Ammon's horn (tissue), 1 donor: ENCODE results near the gene CHMP4B.
A peak's percentile ranks its signal among the peaks of the same experiment; 100 is the strongest.

Experiments used
- DNase-seq: peaks from one replicate; pipeline ENCODE4 v3.0.0-alpha.2; 2016; ENCODE audit warnings: low spot score

Gene CHMP4B

DNA sequence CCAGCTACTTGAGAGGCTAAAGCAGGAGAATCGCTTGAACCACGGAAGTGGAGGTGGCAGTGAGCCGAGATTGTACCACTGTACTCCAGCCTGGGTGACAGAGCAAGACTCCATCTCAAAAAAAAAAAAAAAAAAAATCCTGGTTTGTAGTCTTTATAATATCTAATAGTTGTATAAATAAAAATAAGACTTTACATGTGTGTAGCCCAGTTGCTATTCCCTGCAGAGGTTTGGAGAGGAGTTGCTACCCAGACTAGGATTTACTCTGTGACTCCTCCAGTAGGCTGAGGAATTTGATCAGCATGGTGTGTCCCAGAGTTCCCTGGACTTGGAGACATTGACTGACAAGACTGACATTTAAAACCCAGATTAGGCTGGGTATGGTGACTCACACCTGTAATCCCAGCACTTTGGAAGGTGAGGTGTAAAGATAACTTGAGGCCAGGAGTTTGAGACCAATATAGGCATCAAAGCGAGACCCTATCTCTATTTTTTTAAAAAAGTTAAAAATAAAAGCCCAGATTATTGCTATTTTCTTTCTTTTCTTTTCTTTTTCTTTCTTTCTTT, 10.2 kb downstream of the CHMP4B start:
- DNase-seq = no peak

DNA sequence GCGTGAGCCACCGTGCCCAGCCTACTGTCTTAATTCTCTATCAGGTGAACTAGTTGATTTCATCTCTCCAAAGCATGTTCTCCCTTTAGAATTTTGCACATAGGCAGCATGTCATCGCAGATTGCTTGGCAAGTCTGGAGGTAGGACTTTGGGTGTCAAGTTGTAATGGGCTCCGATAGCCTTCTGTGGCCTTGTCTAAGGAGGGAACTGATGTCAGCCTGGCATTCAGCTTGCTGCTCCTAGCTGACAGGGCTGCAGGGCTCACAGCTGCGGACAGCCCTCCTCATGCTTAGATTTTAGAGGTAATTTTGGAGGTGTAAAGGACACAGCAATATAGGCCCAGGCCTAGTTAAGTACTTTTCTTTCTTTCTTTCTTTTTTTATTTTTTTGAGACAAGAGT, 11.3 kb downstream of the CHMP4B start:
- no peak for DNase-seq

DNA sequence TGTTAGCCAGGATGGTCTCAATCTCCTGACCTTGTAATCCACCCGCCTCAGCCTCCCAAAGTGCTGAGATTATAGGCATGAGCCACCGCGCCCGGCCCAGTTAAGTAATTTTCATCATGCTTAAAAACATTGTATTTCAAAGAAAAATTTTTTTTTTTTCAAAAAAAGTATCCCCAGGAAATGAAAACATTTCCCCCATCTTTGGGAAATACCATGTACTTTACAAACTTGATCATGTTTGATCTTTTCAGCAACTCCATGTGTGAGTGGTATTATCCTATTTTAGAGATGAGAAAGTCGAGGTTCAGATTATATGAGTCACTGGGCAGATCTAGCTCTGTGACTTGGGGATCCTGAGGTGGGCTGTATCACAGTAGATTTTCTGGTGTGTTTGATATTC, 11.8 kb downstream of the CHMP4B start:
- no peak for DNase-seq

DNA sequence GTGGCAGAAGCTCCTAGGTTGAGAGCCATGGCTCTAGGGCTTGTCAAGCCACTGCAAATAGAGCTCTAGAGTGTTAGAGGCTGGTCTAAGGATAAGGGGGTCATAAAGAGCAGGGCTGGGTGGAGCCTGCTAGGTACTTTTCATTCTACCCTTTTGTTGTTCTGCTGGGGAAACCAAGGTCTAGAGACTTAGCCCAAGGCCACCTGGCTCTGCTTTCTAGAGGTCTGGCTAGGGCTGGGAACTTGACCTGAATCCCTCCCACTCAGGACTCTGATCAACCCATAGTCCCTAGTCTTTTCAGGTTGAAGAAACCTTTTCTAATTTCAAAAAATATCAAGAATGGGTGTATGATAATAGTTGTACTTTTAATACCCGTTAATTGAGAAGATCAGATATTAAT, 13.7 kb downstream of the CHMP4B start:
- DNase-seq = no peak

DNA sequence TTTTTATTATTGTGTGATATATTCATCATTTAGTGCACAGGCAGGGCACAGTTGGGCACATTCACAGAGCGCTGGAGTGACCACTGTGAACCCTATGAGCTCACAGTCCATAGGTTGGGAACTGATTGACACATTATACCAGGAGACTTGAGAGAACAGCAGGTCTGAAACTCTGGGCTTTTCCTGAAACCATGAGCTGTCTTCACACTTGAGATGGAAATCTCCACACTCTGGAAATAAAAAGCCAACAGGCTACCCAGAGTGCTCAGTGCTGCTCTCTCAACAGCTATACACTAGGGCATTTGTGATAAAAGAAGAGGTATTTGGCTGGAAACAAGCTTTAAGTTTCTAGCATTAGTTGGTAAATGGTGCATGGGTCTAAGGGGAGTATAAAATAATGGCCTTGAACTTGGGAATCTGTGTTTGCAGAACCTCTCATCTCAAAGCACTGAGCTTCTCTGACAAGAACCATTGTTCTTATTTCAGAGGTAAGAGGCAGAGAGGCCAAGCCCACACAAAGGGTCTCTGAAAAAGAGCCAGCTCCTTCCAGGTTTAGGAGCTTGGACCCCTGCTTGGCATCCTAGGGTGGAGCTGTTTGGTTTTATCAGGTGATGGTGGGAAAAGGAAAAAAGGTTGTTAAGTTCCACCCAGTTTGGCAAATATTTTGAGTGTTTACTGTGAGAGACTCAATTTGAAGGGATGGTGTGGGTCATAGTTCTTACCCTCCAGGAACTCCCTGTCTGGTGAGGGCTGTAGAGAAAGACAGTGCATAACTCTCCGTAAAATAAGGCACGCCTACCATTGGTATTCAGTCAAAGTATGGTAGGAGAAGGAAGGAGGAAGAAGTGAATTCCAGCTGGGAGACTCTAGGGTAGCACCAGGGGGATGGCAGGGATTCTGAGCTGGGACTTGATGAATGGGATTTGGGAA, 14.5 kb downstream of the CHMP4B start:
- no peak for DNase-seq

DNA sequence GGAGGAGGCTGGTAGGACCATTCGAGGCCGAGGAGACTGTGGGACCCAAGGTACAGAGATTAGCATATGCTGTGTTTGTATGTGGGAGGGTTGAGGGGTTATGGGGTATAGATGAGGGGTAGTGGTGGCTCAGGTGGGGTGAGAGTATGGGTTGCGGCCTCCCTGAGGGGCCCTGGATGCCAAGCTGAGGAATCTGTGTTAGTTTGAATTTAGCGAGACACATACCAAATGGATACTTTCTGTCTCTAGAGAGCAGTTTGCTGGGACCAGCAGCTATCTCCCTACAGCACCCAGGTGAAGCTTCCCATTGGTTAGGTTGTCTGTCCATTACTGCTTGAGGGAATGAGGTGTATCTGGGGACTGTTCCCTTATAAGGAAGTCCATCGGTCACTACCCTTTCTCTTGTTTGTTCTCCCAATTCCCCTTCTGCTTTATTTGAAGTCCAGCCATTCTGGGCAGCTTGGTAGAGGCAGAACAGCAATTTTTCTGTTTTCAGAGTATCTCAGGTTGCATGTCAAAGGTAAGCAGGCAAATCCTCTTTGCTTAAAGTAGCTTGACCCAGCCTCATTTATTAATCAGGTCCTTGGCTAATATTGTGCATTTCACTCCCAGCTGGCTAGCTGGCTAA, 15.2 kb downstream of the CHMP4B start:
- no peak for DNase-seq

DNA sequence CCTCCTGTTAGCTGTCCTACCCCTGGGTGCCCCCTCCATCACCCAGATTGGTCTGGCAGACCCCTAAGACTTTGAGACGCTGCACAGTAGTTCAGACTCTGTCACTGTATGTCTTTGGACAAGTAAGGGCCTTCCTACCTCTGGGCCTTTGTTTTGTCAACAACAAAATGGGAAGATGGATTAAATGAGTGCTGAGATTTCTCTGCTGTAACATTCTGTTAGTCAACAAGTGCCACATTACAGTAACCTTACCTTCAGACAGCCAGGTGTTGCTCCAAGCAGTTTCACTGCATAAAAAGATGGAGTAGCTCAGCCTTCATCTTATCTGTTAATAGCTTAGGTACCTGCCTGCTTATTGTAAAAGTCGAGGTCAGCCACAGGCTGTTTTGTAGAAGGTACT, 16.0 kb downstream of the CHMP4B start:
- no peak for DNase-seq

DNA sequence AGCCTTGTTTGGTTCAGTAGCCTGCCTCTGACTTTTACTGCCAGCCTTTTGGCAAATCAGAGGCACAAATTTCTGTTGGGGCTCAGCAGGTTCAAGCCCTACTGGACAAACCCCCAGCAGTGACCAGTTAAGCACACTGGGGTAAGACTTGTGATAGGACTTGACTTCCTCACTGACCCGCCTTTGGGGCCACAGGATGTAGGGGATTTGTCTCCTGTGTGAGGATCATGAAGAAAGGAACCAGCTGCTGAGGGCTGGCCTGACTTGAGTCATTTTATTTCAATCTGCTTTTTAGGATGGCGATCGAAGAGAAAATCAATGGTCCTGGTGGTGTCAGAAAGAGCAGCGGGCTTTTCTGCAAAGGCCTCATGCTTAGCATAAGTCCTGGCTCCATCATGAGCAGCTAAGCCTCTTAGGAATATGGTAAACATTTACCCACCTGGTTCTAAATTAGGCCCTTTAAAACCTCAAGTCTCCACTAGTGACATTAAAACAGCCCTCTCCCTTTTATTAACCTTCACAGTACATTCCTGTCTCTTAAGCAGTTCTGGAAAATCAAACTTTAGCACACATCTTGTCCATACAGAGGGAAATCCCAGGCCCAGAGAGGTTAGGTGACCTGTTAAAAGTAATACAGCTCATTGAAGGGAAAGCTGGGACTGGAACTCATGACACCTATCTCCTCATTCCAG, 16.6 kb downstream of the CHMP4B start:
- no peak for DNase-seq

DNA sequence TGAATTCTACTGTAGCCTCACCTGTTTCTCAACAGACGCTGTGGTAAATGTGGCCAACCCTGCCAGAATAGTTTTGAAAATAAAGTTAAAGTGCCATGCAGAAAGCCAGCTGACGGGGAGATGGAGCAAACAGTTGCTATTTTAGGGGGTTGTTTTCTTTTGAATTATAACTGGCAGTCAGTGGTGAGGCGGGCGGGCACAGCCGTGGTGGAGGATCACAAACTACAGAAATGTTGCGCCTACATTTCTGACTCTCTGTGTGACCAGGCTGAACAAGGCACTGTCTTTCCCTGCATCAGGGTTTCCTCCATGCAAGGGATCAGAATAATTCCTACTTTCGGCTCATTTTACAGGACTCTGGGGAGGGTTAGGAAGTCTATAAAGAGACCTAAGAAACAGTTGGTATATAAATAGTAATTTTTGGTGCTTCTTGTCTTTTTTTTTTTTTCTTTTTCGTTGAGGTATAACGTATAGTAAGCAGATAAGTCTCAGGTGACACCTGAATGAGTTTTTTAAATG, 17.2 kb downstream of the CHMP4B start:
- DNase-seq = no peak

DNA sequence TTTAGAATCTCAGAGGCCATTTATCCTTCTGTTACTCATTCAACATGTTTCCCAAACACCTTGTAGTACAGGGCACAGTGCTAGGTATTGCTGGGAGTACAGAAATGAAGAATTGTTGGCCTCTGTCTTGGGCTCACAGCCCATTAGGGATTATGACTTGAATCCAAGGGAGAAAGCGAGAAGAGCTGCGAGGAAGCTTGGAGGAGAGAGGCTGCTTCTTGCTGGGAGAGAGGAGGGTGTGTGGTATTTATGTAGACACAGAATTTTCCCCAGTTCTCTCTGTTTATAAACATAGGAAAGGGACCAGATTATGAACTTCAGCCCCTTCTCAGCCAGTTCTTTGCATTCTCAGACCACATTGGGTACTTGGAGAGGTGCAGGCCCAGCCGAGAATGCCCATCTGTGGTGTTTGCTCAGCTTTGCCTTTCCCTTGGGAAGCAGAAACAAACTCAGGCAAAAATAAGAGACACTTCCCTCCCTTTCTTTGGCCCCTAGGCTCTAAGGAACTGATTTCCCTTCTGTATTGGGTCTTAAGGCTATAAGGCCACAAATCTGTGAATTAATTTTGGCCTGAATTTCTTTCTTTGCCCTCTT, 17.9 kb downstream of the CHMP4B start:
- no peak for DNase-seq

DNA sequence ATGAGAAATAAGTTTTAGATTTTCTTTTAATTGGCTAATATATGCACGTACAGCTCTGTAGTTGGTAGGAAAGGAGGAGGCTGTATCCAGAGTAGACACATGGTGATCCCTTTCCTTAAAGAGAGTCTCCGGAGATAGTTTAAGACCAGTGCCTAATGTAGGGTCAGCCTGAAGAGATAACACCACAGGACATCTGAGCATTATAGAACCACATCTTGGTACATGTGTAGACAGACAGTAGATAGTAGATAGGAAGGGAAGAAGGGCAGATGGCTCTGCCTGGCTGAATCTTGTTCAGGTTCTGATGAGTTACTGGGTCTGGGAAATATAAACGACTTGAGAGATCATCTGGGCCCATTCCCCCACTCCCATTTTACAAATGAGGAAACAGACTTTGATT, 18.5 kb downstream of the CHMP4B start:
- DNase-seq = no peak

DNA sequence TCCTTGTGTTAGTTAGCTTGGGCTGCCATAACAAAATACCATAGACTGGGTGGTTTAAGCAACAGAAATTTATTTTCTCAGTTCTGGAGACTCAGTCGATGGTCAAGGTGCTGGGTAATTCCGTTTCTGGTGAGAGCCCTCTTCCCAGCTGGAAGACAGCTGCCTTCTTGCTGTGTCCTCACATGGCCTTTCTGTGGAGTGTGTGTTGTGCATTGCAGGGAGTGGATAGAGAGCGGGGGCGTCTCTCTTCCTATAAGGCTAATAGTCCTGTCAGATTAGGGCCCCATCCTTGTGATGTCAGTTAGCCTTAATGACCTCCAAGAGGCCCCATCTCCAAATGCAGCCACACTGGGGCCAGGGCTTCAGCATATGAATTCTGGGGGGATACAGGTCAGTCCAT, 19.2 kb downstream of the CHMP4B start:
- no peak for DNase-seq

DNA sequence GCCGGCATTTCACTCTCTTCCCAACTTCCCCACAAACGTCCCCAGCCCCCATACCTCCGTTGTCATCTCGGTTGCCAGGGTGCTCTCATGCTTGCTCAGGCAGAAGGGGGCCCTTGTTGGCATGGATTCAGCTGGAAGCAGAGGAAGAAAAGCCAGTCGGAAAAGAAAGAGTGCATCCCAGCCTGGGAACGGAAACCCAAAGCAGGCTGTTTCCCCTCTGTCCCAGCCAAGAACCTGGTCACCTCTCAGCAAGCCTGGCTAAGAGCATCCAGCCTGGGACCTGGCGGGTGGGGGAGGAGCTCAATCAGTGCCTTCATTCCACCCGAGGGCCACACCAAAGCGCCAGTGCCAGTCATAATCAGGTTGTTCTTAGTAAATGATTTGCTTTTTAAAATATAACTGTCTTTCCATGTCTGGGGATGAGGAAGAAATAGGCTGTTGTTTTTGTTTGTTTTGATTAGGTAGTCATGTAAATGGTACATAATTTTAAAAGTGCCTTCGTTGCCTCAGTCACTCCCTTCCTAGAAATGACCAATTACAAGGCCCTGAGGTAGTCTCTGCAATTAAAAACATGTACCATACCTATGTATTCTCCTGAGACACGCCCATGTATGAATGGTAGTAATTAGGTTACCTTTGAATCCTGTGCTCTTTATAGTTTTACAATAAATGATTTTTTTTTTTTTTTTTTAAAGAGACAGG, 21.1 kb downstream of the CHMP4B start:
- DNase-seq = peak; percentile 68

DNA sequence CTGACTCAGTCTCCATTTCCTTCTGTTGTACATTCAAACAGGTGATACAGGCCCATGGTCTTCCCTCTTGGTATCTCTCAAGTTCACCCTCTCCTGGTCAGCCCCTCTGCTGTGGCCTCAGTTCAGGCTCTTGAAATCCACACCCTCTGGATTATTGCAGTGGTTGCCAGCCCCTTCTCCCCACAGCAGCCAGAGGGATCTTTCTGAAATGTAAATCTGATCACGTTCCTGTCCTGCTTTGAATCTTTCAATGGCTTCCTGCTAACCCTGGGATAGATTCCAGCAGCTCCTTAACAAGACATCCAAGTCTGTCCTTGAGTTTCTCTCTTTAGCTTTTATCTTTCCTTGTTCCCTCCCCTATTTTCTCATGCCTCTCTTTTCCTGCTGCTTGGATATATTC, 22.2 kb downstream of the CHMP4B start:
- DNase-seq = no peak

DNA sequence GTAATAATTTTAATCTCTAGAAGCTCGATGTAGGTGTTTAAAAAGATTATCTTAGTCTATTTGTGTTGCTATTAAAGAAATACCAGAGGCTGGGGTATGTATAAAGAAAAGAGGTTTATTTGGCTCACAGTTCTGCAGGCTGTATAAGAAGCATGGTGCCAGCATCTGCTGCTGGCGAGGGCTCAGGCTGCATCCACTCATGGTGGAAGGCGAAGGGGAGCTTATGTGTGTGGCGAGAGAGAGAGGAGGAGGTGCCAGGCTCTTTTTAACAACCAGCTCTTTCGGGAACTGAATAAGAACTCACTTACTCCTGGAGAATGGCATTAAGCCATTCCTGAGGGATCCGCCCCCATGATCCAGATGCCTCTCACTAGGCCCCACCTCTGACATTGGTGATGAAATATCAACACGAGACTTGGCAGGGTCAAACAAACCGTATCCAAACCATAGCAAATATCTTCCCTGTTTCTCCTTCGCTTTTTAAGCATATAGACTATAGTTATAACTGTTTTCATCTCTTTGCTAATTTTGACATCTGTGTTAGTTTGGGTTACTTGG, 24.5 kb downstream of the CHMP4B start:
- DNase-seq = no peak

DNA sequence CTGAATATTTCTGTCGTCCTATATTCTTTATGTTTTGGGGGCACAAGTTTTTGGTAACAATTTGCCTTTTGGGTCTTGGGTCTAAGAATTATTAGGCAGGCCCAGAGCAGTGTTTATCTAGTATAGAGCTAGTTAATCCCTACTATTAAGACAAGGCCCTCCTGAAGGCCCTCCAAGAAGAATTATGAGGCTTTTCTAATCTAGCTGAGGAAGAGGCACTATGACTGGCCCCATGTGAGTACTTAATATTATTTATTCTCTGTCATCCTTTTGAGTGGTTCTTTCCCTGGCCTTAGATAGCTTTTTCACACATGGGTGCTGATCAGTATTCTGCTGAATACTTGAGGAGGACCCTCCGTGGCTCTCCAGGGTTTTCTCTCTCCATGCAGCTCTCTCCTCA, 25.1 kb downstream of the CHMP4B start:
- DNase-seq = no peak

DNA sequence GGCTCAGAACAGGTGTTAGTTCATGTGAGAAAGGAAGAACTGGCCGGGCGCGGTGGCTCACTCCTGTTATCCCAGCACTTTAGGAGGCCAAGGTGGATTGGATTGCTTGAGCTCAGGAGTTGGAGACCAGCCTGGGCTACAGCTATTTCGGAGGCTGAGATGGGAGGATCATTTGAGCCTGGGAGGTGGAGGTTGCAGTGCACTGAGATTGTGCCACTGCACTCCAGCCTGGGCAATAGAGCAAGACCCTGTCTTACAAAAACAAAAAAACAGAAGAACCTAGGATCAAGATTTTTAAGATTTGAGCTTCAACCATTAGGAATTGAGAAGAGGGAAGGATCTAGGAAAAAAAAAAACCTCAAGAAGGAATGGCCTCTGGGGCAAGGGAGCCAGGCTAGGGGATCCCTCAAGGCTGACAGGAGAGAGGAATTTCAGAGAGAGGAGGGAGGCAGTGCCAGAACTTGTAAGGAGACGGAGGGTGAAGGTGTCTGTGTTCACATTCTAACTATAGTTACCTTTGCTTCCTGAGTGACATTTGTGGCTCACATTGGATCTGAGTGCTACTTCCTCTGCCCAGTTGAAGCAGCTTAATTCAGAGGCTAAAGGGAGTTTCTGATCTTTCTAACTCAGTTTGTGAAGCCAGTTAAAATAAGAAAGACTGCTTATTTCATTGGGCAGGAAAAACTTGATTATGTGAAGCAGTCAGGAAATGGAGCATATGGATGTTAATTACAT, 26.1 kb downstream of the CHMP4B start:
- DNase-seq = no peak

DNA sequence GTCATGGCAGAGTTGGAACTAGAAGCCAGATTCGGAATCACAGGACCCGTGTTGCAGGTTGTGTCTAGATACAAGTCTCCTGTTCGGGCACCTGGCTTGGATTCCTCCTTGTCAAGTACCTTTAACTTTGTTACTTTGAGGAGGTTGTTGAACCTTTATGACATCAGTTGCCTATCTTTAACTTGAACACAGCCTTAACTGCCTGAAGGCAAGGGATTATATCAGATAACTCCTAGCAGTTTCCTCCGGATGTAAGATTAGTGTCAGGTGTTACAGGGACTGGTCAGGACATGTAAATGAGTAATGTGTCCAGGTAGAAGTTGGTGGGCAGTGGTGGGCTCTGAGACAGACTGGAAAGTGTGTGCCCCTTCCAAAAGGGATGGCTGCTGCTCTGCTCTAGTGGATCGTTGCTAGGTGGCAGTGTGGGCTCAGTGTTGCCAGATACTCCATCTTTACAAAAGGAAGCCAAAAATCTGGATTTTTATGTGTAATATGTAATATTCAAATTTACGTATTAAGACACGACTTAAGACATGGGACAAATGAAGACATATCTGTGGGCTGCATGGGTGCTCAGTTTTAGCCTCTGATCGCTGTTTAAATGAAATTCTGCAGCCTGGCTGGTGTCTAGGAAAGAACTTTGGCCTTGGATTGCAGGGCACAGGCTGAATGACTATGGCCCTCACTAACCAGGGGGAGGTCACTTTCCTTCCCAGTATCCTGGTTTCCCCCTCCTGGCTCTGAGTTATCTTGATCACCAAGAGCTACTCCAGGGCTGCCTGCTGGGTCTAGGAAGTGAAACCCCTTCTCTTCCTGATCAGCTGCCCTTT, 27.1 kb downstream of the CHMP4B start:
- no peak for DNase-seq

DNA sequence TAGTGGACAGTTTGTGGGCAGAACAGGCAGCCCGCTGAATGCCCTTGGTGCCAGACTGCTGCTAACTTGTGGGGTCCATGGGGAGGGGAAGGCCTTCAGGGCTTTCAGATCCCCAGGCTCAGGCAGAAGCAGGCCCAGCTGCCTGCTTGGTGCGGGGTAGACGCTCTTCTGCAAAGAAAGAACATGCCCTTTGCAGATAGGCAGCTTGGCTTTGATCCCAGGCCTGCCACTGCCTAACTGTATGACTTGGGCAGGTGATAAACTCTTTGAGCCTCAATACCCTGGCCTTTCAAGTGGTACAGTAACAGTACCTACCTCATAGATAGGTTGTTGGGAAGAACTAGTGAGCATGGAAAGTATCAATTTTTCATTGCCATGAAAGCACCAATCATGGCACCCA, 28.4 kb downstream of the CHMP4B start:
- no peak for DNase-seq

DNA sequence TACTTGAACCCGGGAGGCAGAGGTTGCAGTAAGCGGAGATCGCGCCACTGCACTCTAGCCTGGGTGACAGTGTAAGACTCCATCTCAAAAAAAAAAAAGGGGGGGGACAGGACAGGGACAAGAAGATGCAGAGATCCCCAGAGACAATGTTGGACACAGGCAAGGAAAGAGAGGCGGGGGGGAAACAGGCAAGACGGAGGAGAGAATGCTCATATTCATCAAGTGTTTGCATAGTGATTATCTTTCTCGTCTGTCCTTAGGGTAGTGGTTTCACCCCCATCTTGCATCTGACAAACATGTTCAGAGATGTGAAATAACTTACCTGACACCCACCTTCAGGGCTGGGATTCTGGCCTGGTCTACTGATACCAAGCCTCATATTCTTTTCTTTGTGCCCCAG, 29.0 kb downstream of the CHMP4B start:
- no peak for DNase-seq
